Limb (tissue), 2 donors: ENCODE measurements around the gene NFX1.
"Not testable (repeated sequence)": the region's sequence is repeated elsewhere in the genome, so short reads cannot be mapped to it uniquely, and the experiment has no call there.

Experiments
- DNase-seq, 2 donors: peaks; one replicate each; pipeline ENCODE4 v3.0.0-alpha.2; 2016; ENCODE audit errors: extremely low spot score in 2 of 2

The NFX1 gene

DNA sequence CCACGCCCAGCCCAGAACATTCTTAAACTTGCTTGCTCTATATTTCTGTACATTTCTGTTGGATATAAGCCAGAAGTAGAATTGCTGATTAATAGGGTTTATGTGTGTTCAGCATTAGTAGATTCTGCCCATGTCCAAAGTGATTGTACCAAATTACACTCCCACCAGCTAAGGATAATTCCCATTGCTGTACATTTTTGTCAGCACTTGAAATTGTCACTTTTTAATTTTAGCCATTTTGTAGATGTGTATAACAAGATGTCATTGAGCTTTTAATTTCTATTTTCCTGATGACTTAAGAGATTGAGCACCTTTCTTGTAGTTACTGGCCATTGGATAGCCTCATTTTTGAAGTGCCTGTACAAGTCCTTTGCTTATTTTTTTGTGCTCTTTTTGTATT lies 65.6 kb downstream of the NFX1 start:
- DNase-seq, result no peak

DNA sequence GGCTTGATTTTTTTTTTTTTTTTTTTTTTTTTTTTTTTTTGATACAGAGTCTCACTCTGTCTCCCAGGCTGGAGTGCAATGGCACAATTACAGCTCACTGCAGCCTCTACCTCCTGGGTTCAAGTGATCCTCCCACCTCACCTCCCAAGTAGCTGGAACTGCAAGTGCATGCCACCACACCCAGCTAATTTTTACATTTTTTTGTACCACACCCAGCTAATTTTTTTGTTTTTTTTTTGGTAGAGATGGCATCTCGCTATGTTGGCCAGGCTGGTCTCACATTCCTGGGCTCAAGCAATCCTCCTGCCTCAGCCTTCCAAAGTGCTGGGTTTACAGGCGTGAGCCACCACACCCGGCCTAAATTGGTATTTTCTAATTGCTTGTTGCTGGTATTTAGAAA lies 68.3 kb downstream of the NFX1 start:
- not testable (repeated sequence) for DNase-seq

DNA sequence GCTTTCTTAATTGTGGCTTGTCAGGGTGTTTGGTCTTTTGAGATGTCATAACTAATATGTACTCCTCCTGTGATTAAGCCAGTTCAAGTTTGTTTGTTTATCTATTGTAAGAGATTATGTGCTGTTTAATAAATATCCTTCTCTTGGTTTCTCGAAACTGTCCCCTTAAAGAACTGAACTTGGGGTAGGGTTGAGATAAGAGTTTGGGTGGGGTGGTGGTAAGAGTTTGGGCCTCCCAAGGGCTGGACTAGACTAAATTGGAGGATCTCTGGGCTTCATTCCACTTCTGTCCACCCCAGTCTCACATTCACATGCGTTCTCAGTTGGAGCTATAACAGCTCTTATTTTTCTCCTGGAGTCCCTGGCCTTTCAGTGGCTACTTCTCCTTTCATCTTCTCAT lies 73.8 kb downstream of the NFX1 start:
- no peak for DNase-seq

DNA sequence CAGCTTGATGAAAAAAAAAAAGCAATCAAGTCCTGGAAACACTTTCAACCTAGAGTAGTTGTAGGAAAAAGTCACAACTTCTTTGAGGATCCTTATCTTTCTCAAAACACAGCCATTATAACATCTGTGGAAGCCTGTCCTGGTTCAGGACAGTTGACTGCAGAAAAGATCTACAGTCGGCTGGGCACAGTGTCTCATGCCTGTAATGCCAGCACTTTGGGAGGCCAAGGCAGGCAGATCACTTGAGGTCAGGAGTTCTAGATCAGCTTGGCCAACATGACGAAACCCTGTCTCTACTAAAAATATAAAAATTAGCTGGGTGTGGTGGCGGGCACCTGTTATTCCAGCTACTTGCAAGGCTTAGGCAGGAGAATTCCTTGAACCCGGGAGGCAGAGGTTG lies 74.5 kb downstream of the NFX1 start:
- DNase-seq, result not testable (repeated sequence)

DNA sequence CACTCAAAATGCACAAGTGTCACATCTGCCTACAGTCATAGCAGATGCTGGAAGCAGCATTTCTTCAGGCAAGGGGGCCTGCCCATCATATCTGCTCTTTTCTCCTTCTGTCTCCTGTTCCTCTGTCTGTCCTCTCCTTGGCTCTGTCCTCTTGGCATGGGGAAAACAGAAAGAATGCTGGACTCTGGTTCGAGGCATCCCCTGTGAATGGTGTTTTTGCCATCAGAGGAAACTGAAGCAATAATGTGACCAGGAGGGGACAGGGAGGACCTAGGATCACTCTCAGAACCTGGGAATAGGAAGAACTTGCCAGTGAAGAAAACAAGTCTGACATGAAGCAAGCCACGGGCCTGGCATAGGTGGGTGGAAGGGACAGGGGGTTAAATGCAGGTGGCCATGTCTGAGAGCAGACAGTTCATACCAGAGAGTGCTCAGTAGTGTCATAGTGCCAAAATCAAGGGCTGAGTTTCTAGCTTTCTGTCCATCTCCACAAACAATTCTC lies 76.7 kb downstream of the NFX1 start:
- DNase-seq, result no peak

DNA sequence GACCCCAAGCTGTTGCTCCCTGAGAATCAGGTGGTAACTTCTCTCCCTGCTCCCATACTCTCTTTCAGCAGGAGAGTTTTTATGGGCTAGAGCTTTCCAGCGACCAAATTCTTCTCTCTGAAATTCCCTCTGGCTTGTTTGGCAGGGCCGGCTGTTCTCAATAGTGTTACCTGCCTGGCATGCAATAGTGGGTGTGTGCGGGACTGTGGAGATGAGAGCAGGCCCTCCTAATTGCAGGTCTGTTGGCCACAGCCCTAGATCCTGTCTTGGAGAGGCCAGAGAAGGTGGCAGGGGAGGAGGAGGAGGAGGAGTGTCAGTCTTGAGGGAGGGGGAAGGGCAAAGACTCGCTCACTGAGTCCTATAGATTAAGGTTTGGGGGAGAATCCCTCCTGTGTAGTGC lies 82.6 kb downstream of the NFX1 start:
- DNase-seq, result no peak

DNA sequence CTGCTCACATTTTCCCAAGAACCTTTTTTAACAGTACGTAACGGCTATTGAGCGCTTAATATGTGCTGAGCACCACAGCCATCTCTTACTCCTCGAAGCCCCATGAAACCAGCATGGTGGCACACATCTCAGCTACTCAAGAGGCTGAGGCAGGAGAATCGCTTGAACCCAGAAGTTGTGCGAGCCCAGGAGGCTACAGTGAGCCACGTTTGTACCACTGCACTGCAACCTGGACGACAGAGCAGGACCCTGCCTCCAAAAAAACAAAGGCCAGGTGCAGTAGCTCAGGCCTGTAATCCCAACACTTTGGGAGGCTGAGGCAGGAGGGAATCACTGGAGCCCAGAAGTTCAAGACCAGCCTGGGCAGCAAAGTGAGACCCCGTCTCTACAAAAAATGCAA lies 83.9 kb downstream of the NFX1 start:
- DNase-seq, result no peak

DNA sequence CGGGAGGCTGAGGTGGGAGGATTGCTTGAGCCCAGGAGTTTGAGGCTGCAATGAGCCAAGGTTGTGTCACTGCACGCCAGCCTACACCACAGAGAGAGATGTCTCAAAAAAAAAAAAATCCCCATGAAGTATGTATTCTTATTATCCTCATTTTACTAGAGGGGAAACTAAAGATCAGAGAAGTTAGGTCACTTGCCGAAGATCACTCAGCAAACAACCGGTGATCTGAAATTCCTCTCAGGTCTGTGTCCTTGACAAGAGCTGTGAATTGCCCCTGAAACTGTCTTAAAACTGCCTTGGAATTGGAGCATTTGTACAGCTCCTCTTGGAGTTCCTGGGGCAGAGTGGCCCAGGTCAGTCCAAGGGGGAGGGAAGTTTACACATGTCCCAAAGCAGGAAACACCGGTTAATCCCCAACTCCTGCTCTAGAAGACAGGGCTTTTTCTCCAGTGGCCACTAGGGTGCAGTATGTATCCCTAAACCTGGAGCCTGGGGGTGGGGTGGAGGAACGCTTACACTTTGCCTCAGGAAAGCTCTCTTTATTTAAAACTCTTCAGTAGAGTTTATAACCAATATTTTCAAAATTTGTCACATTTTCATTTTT lies 84.4 kb downstream of the NFX1 start:
- peak; percentile 77 to 83 for DNase-seq

DNA sequence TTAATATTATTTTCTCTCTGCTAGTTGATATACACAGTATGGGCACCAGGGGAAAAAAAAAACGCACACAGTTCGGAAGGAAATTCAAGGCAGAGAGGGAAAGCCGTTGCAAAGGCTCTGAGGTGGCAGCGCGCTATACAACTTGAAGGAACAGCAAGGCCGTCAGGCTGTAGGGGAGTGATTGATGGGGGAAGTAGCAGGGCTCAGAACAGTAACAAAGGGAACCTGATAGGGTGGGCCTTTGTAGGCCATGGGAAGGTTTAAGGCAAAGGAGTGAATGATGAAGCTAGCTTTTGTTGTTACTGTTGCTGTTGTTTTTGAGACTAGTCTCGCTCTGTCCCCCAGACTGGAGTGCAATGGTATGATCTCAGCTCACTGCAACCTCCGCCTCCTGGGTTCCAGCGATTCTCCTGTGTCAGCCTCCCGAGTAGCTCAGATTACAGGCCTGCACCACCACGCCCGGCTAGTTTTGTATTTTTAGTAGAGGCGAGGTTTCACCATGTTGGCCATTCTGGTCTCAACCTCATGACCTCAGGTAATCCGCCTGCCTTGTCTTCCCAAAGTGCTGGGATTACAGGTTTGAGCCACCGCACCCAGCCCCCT lies 85.0 kb downstream of the NFX1 start:
- DNase-seq, result peak in 1 of 2 donors; percentile 46

DNA sequence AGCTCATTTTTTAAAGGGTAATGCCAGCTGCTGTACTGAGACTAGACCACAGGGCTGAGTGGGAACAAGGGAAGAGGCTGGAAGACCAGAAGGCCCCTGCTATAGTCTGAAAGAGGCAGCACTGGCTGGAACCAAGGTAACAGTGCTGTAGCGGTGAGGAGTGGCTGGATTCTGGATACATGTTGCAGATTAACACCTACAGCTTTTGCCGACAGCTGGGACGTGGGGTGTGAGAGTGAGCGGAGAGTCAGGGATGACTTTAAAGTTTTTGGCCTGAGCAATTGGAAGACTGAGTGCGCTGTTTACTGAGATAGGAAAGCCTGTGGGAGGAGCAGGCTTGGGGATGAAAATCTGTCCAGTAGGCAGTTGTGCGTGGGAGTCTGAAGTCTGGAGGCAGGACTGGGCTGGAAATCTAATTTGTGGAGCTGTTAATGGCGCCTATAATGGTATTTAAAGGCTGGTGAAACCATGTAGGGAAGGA lies 85.6 kb downstream of the NFX1 start:
- no peak for DNase-seq

DNA sequence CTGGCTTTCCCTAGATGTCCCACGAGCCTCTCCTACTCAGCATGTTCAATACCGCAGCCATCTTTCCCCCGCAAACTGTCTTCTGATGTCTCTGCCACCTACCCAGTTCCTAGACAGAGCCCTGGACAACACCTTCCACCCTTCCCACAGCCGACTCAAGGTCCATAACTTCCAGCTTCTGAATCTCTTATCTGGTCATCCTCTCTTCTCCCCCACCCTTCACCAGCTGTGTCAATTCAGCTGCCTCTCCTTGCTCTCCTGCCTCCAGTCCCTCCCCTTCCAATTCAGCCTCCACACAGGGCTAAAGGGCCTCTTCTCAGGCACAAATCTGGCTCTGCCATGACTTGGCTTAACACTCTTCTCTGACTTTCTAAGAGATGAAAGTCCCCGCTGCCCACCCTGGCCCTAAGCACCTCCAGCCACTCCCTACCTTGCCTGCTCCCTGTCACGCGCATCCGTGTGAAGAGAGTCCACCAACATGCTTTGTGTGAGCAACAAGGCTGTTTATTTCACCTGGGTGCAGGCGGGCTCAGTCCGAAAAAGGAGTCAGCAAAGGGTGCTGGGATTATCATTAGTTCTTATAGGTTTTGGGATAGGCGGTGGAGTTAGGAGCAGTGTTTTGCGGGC lies 86.9 kb downstream of the NFX1 start:
- DNase-seq, result no peak

DNA sequence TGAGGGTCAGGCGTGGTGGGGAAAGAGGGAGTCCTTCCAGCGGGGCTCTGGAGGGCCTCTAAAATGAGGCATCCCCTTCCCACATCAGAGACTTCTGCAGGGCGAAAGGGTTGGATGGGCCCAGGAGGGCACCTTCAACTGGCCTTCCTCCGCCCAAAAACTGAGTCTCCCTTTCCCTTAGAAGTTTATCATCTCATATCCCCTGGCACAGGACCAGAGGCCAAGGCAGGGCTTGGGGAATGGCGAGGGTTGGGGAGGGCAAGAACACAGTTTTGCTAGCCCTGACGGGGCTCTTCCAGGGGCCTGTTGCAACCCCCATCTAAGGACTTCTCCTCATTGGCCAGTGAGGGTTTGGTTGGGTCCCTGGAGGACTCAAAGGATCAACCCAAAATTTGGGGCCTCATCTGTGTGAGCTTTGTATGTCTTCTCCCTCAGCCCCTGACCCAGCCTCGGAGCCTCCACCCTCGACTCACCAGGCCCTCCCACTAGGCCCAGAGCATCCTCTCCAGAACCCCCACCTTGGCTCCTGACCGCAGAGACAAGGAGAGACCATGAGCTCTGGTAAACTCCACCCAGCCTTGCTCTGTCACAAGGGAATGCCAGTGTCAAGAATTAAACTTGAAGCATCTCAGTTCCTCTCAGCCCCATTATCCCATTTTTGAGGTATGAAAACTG lies 87.9 kb downstream of the NFX1 start:
- DNase-seq, result no peak

DNA sequence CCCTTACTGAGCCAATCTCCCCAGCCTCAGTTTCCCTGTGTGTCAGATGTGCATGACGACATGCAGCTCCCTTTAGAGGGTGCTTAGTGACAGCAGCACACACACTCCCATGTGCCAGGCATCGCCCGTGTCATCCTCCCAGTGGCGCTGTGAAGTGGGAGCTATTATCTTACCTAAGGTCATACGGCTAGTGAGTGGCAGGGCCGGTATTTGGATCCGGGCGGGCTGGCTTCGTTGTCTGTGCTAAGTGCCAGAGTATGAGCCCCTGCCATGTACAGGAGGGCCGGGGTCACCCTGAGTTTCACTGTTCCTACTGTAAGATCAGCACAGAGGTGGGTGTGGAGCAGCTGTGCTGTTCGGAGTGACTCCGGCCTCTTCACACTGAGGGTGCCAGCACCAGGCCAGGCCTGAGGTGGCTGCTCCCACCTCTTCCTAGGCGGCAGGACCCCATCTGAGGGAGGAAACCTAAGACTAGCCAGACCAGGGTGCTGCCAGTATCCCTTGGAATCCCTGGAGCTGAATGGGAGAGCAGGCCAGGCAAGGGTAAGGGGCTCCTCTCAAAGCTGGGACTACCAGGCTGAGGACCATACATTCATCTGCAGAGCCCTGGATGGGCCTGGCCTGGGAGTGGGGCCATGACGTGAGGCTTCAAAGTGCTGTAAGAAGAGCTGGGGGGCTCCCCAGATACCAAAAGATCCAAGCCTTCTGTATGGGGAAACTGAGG lies 89.5 kb downstream of the NFX1 start:
- DNase-seq, result no peak

DNA sequence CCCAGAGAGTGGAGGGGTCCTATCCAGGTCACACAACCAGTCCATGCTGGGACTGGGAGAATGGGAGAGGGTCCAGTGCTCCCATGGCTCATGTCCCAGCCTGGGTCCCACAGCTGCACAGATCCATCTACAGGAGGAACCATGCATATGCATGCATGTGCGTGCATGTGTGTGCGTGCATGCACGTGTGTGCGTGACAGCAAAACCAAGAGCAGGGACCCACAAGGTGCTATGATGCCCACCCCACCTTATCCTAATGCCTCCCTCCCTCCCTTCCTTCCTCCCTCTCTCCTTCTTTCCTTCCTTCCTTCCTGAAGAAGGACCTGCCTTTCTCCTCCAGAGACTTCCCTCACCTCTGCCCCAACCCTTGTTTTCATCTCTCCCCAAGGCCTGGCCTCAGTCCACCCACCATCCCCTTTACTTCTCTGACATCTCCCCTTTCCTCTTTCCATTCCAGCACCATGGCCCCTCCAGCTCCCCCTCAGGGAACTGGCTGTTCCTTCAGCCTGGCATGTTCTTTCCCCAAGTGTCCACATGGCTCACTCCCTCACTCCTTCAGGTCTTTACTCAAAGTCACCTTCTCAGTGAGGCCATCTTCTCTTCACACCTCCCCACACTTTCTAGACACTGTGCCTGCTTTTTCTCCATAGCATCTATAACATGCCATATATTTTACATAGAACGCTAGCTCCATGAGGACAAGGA lies 90.2 kb downstream of the NFX1 start:
- no peak for DNase-seq

DNA sequence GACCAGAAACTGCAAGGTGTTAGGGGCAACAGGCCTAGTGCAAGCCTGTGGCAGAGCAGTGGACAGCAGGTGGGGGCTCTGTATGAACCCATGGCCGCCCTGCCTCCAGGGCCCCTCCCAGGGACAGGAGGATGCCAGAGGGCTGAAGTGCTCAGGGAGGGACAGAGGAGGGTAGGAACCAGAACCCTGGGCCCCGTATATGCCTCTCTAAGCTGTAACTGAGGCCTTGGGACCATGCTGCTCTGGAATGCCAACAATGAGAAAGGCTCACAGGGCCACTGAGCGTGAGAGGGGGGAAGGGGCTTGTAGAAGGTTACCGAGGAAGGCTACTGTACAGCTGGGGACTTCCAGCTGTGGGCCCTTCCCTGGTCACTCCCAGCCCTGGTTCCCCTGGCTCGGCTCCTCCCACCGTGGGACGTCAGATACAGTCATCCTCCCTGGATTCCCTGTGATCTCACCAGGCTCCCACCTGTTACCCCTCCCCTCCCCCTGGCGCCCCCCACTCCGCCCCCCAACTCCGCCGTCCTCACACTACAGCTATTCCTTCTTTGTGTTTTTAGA lies 91.0 kb downstream of the NFX1 start:
- DNase-seq, result no peak

DNA sequence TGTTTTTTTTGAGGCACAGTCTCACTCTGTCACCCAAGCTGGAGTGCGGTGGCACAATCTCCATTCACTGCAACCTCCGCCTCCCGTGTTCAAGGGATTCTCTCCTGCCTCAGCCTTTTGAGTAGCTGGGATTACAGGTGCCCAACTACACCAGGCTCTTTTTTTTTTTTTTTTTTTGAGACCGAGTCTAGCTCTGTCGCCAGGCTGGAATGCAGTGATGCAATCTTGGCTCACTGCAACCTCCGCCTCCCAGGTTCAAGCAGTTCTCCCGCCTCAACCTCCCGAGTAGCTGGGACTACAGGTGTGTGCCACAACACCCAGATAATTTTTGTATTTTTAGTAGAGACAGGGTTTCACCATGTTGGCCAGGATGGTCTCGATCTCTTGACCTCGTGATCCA lies 92.1 kb downstream of the NFX1 start:
- not testable (repeated sequence) for DNase-seq

DNA sequence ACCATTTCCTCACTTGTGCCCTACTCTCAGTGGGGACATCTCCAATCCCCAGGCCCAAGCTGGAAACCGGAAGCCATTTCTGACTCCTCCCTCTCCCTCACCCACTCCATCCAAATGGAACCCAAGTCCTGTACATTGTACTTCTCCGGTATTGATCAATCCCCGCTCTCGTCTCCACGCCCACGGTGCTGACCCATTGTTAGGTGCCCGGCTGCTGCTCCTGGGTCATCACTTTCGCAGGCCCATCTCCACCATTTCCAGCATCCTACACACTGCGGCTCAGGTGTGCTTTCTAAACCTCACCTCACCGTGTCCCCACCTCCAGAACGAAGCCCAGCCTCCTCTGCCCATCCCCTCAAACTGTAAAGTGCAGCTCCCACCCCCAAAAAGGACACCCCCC lies 93.1 kb downstream of the NFX1 start:
- DNase-seq, result not testable (repeated sequence)

DNA sequence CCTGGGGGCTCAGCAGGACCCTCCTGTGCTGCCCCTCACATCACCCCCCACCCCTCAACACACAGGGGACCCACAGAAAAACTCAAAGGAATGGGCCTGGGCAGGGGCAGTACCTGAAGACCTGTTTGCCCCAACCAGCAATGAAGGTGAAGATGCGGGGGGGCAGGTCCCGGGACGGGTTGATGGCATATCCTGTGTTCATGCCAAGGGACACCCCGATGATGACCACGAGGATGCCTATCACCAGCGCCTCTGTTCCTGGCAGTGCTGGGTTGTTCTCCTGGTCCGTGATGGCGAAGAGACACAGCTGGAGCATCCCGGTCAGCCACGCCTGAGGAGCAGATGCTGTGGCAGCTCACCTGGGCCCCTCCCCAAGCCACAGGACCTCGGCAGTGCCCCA lies 95.2 kb downstream of the NFX1 start:
- DNase-seq, result not testable (repeated sequence)

DNA sequence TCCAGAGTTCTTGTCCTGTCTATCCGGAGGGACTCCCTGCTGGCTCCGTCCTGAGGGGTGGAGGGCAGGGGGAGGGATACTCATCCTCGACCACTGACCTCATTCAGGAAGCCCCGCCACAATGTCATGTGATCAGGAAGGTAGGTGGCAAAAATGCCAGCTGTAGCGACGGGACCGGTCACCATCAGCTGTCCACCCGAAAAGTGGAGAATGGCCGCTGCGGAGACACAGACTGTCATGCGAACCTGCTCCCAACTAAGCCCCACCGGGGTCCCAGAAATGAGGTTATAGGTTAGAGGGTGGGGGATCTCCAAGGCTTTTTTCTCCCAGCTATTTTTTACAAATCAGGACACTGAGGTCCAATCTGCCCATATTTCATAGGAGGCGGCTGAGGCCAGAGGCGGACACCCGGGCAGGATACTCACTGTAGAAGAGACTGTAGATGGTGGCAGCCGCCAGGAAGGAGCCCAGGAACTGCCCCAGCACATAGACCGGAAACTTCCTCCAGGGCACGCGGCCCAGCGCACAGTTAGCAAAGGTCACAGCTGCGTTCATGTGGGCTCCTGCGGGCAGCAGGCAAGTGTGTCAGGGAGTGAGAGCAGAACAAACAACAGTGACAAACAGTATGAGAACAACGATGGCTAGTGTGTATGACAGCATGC lies 95.8 kb downstream of the NFX1 start:
- not testable (repeated sequence) for DNase-seq

DNA sequence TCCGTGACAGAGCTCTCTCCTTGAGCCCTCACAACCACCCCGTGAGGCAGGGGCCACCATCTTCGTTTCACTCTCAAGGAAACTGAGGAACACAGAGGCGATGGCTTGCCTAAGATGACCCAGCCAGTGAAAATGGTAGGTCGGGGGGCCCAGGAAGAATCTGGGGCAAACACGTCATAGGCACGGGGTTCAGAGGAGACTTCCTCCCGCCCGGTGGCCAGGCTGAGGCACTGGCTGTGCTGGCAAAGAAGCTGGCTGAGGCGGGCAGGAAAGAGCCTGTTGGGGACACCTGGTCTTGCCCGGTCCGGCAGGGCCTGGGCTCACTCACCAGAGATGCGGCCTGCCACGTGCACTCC lies 96.3 kb downstream of the NFX1 start:
- not testable (repeated sequence) for DNase-seq
